NOMO-1 treated with dmso at 0.1 percent for 144 hours (cell line): ENCODE data around the gene MB21D2.
"Not testable (repeated sequence)": the region's sequence is repeated elsewhere in the genome, so short reads cannot be mapped to it uniquely, and the experiment has no call there.

ENCODE experiments used
- DNase-seq: peaks from one replicate; lab custom pipeline; 2025; ENCODE audit not compliant: unreplicated experiment; lab: John Stamatoyannopoulos, UW

Gene MB21D2

DNA sequence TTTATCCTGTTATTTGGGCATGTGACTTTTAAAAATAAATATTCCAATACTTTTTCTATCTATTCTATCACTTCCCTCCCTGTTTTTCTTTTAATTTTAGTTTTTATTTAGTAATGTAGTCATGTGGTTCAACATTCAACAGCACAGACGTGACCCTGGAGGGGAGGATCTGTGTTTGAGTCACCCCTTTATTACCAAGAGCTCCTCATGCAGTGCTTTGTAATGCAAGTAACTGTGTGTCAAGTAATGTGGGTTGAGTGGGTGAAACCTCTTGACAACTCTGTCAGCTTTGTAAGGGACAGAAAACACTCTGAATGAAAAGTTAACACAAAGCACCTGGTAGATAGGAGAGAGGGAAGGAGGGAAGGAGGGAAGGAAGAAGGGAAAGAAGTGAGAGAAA, 100.6 kb downstream of the MB21D2 start:
- no peak for DNase-seq

DNA sequence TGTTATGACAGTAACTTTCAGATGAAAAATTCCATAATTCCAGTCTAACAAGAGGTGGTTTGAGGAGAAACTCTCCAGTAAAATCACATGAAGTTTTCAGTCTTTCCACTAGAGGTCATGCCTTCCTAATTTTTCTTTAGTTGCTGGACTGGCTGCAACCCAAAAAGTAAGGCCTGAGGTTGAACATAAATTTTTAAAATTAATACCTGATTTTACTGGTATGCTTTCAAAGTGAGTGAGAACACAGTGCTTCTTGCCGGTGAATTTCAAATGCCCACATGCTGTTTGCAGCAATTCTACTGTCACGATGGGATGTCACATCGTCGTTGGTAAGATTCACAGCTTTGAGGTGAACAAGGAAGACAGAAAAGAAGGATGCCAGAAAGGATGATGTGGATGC, 101.3 kb downstream of the MB21D2 start:
- DNase-seq: peak; percentile 17

DNA sequence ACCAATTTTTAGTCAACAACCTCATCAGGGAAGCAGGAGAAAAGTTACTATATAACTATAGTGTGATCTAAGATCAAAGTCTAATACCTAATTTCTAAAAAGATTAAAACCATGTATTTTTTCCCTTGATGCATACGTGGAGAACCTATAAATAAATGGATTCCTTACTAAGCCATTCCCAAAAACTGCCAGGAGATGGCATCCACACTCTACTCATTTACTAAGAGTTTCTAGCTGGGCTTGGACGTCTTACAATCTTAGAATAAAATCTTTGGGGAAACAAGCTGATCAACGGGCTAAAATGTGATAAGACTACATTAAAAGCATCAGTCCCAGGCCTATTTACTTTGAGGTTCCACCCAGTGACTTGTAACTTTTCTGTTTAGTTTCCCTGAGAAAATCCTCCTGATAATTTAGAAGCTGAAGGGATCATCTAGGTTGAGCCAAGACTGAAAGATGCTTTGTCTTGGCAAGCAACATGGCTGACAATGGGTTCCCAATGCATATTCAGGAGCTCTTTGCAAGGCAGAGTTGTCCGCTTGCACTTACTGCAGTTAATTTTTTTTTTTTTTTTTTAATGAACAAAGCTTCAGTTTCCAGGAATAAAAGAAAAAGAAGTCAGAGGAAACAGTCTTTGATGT, 104.8 kb downstream of the MB21D2 start:
- peak; percentile 1 for DNase-seq

DNA sequence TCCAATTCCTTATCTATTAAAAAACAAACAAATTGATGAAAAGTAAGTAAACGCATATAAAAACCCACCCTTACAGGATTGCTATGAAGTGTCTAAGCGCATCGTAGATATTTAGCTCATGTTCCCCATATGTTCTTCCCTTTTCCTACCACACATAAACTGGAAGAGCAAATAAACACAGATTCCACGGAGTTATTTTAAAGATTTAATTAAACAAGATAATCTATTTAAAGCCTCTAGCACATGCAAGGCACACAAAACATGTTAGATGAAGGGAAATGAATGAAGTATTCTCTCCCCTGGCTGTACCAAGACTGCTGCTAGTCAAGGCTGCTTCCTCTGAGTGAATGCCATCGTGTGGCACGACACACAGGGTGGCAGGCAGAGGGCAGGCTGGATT, 111.9 kb downstream of the MB21D2 start:
- no peak for DNase-seq

DNA sequence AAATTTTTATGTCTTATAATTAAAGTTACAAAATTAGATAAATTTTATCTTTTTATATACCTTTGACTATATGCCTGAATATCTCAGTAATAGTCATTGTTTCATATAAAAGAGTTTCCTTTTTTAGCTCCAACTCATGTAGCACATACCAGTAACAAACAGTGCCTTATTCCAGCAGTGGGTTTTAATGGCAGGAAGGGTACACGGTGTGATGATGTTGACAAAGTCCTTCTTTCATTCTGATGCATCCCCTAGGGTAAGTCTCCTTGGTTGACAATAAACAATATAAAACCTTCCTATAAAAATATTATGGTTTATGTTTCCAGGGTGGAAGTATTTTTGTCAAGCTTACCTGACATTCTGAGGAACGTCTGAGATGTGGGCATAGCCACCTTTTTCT, 113.2 kb downstream of the MB21D2 start:
- DNase-seq: no peak

DNA sequence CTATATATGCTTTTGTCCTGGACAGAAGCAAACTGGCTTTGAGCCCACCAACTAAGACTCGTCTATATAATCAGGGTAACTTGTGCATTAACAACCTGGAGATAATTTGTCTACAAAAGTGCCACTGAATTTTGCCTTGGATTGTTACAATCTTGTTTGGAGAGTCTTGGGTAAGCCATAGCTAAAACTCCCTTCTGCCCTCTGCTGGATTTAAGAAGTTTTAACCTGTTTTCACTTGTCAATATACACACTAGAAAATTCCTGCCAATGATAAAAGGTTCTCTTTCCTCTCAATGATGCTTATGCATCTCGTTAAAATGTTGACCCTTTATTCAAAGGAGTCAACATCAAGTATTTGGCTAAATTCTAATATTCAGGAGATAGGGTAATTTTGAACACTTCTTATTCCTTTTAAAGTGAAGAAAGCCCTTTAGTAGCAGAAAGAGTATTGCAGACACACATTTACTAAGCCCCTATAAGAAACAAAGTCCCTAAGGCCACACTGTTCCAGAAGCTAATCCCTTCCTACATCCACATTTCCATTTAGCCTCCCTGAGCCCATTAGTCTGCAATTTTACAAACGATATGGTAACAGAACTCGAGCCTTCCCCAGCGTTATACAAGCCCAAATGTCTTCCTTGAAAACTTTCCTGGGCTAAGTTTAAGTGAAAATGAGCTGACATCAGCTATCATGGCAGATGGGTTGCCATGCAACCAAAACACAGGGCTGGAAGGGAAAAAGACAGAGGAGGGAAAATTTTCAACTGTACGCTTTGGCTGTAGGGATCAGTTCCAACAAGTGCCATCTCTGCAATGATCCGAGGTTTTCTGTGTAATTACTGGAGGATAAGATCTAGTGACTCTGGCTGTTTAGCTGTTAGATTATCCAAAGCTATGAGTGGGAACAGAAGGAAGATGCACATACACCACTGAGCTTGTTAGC, 114.4 kb downstream of the MB21D2 start:
- DNase-seq: peak; percentile 21

DNA sequence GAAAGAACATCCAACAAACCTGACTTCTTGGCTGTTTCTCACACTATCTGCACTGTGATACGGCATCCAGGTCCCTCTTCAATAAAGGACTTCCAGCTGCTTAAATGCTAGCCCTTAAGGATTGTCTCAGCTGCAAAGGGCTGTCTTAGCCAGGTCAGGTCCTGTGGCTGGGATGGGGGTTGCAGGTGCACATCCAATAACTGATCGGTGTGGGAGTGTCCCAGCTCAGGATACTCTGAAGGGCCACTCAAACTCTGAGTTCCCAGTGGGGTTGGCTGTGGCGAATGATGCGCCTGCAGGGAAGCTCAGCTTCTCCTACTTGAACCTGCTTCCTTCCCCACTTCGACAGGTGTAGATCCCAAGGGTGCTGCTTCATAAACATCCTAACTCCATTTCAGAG, 115.7 kb downstream of the MB21D2 start:
- DNase-seq: no peak

DNA sequence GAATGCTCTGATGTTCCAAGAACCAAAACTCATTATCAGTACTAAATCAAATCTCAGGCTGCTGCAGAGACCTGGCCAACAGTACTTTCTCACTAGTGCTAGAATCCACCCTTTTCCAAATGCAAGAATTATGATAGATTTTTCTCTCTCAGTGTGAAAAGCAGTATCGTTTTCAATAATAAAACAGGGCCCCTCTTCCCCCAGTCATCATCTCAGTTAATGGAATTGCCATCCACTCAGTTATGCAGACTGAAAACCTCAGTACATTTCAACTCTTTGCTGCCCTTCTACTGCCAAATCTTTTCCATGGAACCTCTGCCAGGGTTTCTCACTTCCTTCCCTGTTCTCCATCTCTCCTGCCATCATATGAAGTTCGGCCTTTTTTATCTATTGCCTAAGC, 117.9 kb downstream of the MB21D2 start:
- no peak for DNase-seq

DNA sequence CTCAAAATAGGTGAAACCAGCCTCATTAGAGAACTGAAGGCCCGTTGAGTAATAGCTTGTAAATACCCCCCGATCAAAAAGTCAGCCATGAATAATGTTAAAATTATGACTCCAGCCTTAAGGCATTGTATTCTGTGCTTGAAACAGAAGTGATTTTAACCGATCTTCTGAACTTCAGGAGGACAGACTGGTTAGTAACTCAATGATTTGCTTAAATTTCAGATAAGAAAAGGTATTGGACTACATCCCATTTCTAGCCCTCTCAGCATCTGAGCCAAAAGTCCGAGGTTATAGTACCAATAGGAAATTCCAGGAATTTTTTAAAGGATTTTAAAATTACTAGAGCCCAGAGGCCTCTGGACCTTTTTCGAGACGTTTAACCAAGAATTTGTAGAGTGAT, 122.6 kb downstream of the MB21D2 start:
- no peak for DNase-seq

DNA sequence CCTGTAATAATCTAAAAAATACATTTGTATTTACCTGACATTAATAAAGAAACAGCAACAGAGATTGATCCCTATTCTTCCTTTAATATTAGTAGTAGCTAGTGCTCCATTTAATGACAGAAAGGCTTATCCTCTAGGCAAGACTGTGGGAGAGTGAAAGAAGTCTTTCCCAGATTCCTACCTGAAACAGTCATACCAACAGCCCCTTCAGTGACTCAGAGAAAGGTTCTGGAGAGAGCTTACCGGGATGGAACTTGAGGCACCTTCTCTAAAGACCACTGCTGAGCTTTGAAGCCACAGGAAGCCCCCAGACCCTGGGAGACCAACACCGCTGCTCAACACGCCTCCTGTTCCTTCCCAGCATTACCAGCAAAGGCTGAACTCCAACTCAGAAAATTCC, 123.4 kb downstream of the MB21D2 start:
- no peak for DNase-seq

DNA sequence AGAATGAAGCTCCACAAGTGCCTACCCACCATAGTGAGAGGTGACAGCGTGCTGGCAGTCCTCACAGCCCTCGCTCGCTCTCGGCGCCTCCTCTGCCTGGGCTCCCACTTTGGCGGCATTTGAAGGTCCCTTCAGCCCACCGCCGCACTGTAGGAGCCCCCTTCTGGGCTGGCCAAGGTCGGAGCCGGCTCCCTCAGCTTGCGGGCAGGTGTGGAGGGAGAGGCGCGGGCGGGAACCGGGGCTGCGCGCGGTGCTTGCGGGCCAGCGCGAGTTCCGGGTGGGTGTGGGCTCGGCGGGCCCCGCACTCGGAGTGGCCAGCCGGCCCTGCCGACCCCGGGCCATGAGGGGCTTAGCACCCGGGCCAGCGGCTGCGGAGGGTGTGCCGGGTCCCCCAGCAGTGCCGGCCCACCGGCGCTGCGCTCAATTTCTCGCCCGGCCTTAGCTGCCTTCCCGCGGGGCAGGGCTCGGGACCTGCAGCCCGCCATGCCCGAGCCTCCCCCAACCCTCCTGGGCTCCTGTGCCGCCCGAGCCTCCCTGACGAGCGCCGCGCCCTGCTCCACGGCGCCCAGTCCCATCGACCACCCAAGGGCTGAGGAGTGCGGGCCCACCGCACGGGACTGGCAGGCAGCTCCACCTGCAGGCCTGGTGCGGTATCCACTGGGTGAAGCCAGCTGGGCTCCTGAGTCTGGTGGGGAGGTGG, 128.7 kb downstream of the MB21D2 start:
- DNase-seq: not testable (repeated sequence)

DNA sequence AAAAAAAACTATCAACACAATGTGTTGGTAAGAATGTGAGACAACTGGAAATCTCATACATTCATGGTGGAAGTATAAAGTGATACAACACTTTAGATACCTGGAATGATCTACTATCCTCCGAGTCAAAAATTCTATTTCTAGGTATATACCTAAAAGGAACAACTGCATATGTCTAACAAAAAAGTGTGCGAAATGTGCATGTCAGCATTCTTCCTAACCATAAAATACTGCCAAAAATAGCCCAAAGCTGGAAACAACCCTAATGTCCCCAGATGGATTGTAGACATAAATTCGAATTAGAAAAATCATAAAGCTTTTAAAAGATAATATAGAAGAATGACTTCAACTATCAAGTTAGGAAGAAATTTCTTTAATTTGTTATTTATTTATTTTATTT, 139.1 kb downstream of the MB21D2 start:
- no peak for DNase-seq

DNA sequence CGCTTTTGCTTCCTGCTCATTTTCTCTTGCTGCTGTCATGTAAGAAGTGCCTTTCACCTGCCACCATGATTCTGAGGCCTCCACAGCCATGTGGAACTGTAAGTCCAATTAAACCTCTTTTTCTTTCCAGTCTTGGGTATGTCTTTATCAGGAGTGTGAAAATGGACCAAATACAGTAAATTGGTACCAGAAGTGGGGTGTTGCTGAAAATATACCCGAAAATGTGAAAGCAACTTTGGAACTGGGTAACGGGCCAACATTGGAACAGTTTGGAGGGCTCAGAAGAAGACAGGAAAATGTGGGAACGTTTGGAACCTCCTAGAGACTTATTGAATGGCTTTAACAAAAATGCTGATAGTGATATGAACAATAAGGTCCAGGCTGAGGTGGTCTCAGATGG, 143.3 kb downstream of the MB21D2 start:
- not testable (repeated sequence) for DNase-seq

DNA sequence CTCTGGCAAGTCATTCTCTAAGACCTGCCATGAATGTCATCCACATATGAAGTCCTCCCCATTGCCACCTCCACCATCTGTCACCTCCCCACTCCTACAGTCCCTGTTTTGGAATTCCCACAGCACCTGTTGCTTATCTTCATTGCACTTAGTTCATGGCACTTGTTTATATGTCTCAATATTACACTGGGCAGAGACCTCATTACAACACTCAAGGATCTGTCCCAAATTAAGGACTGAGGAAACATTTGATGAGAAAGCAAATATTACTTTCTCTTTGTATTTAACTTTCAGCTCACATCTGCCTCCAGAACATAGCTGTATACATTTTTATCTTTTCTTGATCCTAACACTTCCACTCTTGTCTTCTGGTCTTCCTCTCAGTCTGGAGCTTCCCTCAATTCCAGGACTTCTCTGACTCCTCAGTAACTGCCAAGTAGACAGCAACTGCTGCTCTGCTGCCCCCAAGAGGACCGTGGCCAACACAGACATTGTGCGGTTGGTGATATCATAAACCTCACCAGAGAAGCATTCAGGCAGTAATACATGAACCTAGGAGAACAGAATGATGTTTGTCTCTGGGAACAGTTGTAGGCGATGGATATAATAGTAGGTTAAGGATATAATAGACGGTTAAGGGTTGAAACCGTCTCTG, 145.3 kb downstream of the MB21D2 start:
- DNase-seq: no peak

DNA sequence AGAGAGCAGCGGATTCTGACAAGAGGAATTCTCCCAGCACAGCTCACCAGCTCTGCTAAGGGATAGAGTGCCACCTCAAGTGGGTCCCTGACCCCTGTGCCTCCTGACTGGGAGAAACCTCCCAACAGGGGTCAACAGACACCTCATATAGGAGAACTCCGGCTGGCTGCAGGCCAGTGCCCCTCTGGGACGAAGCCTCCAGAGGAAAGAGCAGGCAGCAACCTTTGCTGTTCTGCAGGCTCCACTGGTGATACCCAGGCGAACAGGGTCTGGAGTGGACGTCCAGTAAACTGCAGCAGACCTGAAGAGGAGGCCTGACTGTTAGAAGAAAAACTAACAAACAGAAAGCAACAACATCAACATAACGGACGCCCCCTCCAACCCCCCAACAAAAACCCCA, 159.0 kb downstream of the MB21D2 start:
- no peak for DNase-seq

DNA sequence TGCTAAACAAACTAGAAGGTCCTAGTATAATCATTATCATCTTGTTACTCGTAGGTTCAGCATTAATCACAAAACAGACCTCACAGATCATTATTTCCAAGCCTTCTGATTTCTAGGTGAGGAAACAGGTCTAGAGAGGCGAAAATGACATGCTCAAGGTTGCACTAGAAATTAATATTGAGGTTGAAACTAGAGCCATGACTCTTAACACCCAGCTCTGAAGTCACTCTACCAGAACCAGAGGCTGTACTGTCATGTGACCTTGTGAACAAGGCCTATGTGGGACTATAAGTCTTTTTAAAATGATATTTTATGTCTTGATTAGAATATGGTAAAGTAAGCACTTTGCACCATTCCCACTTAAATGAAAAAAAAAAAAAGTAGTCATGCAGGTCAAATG, 166.5 kb downstream of the MB21D2 start:
- DNase-seq: no peak

DNA sequence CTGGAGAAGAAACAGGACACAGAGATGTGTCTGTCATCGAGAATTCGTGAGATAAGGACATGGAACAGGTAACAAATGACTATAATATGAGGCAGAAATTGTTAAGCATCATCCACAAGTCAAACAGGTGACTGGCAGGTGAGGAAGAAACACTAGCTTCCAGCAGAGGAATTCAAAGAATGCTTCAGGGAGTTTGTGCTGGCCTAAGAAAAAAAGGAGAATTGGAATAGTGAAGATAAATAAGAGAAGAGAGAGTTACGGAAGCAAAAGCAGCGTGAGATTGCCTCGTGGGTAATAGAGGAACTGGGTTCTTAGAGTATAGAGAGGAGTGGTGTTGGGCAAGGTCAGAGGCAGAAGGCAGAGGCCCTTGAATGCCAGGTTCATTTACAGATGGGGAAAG, 167.5 kb downstream of the MB21D2 start:
- no peak for DNase-seq

DNA sequence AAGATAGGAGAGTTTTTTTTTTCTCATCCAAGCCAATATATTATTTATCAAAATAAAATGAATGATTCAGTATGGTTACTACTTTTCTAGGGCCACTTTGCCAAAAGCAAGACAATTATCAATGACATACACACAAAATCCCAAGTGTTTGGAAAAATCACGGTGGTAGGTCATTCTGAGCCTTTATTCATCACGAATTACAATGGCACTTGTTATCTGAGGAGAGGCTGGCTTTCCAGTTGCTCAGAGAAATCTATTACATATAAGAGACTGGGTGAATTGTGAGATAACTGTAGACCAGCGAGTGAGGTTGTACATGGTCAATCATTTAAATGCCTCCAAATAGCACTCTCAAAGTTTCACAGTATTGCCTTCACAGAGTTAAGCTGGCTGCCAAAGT, 169.9 kb downstream of the MB21D2 start:
- no peak for DNase-seq

DNA sequence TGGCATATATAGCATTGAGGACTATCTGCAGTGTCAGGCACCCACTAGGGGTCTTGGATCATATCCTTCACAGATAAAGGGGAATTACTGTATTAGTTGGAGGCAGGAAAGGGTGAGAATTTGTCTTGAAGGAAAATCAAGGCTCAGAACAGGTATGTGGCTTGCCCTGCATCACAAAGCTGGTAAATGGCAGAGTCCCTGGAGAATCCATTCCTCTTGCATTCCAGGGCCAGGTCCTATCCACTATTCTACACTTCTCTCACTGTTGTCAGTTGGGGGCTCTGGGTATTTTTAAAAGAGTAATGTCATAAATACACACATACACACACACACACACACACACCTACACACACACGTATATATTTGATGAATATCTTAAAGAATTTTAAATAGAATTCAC, 170.5 kb downstream of the MB21D2 start:
- DNase-seq: no peak
